ENCODE results near the gene TUBB2A.

- TF ChIP-seq POLR2AphosphoS5 (IDR thresholded peaks at IDR 0.05) (no peak), CTCF (IDR thresholded peaks at IDR 0.05) (no peak)
These were observed 18.5 kb upstream of the TUBB2A start for GRCh38 chr6:3175715-3176402.

All from prostate gland (tissue), 2 donors.